Middle frontal gyrus (tissue), 1 donor: ENCODE results near the gene CMSS1.

Source experiments
- DNase-seq: peaks from one replicate; pipeline ENCODE4 v3.0.0-alpha.2; 2015; ENCODE audit warnings: low spot score; ENCODE audit errors: extremely low spot score

CMSS1 gene

DNA sequence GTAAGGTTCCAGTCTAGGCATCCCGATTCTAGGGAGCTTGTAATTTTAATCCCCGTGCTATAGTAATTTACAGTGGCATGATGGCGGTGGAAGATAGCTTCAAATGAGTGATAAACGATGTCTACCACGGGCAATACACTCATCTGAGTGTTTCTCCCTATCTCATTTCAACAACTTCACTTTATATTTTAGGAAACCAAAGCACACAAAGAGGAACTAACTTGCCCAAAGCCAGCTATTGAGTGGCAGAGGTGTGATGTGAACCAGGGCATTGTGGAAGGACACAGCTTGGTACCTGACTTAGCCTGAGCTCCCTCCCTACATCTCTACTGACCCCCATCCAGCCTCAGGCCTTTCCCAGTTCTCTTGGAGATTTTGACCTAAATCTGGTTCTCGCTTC is 313.6 kb downstream of the CMSS1 start:
- DNase-seq: no peak

GRCh38 chr3:100136921-100137320 is 319.3 kb downstream of the CMSS1 start:
- DNase-seq: no peak

DNA sequence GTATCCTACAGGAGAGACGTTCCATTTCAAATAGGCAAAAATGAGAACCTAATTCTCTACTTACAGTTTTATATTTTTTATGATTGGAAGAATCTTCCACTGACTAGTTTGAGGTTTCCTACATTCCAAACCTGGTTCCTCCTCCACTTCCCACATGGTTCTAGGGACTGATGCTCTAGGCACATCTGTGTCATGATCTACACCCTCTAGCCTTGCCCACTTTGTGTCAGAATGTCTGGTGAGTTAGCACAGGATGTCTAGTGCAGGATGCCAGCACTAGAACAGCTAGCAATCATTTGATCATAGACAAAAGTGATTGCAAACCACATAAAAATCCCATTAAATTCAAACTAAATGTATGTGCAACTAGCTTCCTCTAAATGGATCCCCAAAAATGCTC is 323.3 kb downstream of the CMSS1 start:
- DNase-seq: no peak

DNA sequence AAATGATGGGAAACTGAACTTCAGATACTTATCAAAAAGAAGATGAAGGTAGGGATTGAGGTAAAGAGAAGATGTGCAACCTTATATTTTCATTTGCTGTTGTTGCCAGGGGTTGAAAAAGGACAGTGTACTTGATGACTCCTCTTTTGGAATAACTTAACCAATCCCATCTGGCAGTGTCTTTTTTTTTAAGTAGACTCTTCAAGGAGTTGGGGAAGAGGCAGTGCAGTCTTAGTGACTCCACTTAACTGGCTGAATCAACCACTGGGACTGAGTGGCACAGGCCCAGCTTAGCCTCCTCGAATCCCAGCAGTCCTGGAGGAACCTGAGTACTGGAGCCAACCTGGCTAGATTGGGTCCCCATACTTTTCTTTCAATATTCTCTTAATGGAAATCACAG is 323.9 kb downstream of the CMSS1 start:
- DNase-seq: no peak

DNA sequence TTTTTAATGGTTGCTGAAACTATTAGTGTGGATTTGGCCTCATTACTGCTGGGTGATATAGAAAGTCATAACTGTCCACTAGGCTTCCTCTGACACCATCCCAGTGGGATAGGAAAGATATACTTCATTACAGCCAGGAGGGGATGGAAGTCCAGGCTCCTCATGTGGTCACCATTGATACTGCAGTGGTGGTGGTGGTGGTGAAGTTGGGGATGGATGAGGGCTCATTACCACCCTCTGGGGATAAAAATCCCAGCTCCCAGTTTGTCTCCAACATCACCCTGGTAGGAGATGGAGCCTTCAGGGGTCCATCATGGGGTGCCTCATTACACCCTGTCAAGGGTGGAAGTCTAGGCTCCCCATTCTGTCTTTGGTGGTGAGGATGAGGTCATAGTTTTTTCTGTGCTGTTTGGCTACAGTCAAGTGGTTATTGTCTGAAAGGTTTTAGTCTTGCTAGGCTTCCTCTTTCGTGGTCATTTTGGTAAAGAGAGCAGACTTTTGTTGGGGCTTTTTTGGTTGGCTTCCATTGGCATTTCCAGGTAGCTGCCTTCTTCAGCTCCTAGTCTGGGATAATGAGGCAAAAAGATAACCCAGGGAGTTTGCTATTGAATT is 326.7 kb downstream of the CMSS1 start:
- DNase-seq: no peak

DNA sequence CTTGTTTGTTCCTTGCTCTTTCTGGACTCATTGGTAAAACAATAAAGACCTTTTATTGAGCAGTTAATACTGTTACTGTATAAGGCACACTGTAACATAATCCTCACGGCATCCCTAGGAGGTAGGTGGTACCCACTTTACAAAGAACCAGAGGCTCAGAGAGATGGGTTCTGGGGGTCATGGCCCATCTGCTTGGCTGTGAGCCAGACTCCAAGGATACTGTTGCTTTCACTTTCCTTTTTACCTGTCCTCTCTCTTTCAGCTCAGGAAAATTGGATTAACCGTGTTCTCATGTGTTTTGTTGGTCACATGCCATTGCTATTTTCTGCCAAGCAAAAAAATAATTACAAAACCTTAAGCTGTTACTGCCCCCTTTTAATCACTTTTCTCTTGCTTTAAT is 331.5 kb downstream of the CMSS1 start:
- no peak for DNase-seq

DNA sequence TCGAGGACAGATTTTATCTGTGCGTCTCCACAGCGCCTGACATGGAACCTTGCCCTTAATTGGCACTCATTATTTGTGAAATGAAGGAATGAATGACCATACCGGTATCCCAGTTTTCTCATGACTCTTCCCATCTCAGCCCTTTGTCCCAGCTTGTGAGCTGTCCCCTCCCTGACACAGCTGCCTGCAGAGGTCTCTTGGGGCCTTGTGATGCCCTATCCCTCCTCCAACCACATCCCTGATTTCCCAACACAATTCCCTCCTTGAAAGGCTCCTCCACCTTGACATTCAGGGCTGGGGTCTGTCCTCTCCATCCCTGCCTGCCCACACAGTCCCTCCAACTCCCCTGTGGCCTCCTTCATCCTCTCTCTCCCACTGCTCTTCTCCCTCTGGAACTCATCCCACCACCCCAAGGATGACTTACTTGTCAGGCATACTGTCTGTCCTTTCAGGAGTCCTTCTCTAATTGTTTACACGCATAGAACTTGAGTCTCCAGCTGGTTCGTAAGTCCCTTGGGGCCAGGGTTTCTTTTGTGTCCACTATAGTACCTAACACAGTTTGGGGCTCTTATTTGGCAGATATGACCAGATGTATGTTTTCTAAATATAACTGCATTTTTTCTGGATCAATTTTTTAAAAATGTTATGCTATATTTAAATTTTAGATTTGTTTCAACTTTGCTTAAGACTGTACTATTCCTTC is 332.2 kb downstream of the CMSS1 start:
- DNase-seq: no peak

GRCh38 chr3:100150473-100150872 is 332.8 kb downstream of the CMSS1 start:
- no peak for DNase-seq

DNA sequence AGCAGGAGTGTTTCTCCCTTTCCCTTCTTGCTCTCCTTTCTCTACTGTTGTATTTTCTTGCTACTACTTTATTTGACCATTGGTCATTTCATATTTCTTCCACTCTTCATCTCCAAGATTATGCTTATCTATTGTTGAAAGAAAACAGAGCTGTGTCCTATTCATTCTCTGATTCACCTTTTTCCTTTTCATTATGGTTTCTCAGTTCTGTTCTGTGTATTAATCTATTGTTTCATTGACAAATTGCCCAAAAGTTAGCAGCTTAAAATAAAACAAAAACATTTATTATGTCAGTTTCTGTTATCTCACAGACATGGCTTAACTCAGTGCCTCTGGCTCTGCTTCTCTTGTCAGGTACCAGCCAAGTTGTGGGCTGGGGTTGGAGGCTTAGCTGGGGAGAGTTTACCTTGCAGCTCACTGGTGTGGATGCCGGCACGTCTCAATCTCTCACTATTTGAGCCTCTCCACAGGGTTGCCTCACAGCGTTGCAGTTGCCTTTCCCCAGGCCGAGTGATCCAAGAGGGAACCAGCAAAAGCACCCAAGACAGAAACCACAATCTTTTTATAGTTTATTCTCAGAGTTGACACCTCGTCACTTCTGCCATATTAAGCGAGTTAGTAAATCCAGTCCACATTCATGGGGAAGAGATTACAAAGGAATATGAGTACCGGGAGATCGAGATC is 333.5 kb downstream of the CMSS1 start:
- no peak for DNase-seq

DNA sequence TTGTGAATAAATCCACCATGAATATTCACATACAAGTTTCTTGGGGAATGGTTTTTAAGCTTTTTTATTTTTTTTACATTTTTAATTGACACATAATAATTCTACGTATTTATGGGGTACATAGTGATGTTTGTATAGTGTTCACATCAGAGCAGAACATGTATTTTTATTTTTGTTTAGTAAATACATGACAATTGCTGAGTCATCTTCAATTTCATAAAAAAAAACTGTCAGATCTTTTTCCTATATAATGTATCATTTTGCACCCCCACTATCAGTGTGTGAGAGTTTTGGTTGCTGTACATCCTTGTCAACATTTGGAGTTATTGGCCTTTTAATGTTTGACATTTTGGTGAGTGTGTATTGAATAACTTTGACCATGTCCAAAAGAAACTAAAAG is 336.5 kb downstream of the CMSS1 start:
- no peak for DNase-seq

DNA sequence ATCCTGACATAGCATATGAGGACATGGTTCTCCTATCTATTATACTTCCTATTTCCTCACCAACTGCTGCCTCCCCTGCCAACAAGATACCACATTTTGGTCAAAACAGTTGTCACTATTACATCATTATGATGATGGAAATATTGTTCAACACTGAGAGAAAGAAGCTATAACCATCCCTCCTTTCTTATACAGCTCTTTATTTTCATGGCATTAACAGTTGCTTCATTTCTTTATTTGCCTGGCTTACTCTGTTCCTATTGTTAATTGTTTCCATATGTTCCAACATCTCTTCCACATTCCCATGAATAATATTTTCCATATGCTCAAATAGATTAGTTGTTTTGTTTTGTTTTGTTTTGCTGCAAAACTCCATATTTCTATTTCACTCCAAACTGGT is 337.5 kb downstream of the CMSS1 start:
- DNase-seq: no peak

DNA sequence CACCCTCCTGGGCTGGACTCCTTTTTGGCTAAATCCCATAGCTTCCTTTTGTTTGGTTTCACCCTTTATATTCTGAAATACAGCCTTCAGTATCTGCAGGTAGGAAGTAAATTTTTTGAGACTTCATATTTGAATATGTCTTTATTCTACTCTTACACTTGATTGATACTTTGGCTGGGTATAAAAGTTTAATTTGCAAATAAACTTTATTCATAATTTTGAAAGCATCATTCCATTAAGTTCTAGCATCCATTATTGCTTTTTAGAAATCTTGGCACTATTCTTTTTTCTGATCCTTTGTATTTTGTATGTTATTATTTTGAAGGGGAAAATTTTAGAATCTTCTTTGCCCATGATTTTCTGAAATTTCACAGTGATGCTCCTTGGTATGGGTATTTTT is 337.9 kb downstream of the CMSS1 start:
- no peak for DNase-seq

DNA sequence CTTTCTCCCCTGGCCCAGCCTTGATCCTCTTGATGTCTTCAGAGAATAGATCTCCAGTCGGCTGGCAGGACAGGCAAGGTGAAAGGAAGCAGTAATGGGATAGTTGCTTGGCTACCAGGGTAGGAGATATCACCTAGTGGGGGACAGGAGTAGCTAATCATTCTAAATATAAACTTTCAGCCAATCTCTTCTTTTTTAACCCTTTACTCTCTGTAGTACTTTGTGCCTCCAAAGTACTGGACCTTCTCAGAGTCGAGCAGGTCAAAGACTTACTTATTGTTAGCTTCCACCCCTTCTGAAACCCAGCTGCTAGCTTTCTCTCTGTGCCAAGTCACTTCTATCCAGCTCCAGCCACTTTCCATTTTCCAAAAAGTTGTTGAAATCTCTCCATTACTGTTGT is 340.0 kb downstream of the CMSS1 start:
- DNase-seq: no peak

GRCh38 chr3:100158918-100159330 is 341.3 kb downstream of the CMSS1 start:
- no peak for DNase-seq

DNA sequence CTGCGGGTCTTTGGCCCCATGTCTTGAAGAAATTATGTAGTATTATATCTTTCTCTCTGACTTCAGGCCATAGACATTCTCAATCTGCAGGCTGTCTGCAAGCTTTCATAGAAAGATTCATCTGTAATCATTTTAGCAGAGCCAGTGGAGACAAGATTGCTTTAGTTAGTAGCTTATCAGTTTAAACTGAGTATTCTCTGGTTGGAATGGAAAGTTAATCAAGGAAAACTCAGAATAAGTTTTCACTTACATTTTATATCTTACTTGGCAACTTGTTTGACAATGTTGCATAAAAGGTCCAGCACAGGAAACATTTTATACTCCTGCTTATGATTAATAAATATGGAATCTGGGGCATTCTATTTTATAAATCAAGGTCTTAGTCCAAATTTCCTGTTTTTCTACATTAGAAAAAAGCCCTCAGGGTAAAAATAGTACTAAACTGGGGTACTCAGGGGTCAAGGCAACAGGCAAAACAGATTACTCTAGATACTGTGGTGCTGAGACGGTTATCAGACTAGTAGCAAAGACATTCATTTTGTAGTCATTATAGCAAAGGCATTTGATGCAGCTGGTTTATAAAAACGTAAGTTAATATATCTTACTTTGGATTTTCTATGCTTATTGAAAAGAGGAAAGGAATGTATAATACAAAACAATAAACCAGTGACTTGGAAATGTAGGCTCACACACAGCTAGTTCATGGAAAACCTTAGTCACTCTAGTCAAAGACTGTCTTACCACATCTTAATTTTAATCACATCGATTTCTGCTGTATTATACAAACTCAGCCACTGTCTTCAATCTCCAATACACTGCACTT is 341.9 kb downstream of the CMSS1 start:
- DNase-seq: no peak

DNA sequence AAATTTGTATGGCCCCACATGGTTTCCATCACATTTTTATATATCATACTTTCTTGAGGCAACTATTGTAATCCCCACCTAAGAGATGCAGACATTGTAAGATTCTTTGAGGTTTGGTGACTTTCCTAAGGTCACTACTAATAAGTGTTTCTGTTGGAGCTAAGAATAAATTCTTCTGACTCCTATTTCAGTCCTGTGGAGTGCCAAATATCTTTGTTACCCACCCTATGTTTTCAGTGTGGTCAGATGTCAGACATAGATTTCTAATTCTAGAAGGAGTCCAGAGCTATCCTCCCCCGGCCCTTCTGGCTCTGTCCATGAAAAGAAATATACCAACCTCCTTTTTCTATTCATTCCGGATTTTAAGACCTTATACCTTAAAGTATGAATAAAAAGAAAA is 342.9 kb downstream of the CMSS1 start:
- no peak for DNase-seq

GRCh38 chr3:100163787-100164186 is 346.1 kb downstream of the CMSS1 start:
- DNase-seq: no peak

- DNase-seq: no peak
These were observed 347.1 kb downstream of the CMSS1 start for GRCh38 chr3:100164743-100165142.

- no peak for DNase-seq
These were observed 348.4 kb downstream of the CMSS1 start for GRCh38 chr3:100165926-100166550.

DNA sequence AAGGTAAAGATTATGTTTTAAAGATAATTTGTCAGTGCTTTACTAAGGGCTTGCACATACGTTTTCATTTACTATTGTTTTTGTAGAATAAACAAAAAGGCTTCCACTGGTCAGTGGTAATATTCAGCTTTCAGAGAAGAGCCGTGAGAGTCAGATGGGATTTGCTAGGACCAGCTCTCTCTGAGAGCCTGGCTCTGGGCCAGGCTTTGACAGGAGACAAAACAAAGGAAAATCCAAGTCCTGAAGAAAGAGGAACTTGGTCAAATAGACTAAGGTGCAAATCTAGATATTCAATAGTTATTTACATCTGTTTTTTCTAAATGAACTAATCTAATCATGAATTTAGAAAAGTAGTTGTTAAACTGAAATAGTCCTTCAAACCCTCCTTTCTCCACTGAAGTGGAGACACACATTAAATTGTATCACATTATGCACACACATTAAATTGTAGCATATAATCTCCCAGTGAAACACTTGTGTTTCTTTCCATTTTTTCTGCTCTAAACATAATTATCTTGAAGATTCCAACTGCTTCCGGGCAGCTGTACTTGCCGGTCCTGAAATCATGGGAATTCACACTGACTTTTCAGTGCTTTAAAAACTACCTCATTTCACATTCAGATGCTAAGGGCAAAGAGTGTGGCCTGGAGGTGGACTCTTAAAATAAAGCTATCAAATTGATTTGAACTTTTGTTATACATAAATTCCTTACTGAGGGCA is 351.7 kb downstream of the CMSS1 start:
- DNase-seq: no peak

- no peak for DNase-seq
These were observed 352.8 kb downstream of the CMSS1 start for GRCh38 chr3:100170486-100170885.
